NCI-H187 (cell line): Measurements from ENCODE around the gene AKR1B1.

ENCODE experiments used
- DNase-seq, 2 experiments: peaks; one replicate each; lab custom pipeline; 2025; lab: John Stamatoyannopoulos, UW

The AKR1B1 gene

GRCh38 chr7:134444198-134444960 is 14.5 kb downstream of the AKR1B1 start:
- no peak for DNase-seq

DNA sequence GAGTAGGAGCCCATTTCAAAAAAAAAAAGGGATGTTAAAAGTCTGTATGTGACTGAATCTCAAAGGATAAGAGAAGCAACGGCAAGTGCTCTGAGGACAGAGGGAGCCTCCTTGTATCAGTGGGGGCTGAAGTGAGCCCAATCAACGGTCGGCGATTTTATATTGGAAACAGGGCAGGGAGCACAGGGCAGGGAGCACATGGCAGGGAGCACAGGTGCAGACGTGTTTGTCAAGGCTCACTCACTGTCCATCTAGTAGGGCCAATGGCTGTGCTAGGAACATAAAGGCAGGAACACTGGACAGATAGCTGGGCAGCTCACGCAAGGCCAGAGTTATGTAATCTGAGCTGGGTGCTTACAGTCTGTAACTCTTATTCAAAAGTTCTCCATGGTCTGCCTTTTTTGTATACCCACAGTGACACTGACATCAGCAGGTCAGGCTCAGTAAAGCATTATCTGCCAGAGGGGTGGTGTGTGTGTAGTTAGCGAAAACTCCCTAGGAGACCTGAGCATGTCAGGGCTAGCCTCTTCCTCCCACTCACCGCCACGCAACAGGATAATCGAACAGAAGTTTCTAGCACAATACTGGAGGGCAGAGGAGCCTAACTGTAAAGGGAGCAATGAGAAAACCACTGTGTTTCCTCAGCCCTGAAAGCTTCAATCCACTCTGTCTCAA is 15.4 kb downstream of the AKR1B1 start:
- no peak for DNase-seq

DNA sequence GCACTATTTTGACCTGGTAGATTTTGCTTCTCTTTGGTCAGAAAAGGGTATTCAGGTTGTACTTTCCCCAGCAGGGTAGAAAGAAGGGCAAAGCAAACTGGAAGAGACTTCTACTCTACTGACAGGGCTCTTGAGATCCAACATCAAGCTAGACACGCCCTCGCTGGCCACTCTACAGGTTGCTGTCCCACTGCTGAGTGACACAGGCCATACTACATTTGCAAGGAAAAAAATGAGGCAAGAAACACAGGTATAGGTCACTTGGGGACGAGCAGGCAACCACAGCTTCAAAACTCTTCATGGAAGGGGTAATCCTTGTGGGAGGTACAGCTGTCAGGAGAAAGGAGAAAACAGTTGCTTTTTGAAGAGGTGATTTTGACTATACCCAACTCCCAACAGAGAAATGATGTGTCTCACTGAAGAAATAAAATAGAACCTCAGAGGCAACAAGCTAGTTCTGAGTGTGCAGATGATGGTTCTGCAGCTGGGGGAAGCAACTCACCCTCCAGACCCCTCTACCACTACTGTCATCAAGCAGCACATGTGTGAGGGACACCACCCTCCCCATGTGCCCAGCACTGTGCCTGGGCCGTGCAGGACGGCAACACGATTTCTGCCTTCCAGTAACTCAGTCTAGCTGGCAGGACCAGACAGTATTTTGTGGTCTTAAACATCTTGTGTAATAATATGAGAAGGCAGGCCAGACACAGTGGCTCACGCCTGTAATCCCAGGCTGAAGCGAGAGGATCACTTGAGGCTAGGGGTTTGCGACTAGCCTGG is 16.3 kb downstream of the AKR1B1 start:
- DNase-seq, result no peak

- DNase-seq, result no peak
Observed at GRCh38 chr7:134441264-134441663, 17.6 kb downstream of the AKR1B1 start.

DNA sequence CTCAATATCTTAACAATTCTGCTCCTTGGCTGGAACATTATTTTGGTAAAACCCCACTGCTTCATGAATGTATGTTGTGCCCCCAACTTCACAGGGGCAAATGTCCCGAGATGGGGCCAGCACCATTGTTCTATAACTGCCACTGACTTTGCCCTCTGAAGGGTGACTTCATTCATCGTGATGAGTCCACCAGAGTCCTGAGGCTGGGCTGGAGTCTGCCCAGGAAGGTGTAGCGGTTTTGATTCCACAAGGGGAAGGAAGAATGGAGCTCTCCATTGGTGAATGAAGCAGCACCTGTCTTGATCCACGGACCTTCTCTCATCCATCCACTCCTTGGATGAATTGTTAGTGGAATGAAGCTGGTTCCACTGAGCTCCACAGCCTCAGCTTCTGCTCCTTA is 18.4 kb downstream of the AKR1B1 start:
- DNase-seq, result no peak

DNA sequence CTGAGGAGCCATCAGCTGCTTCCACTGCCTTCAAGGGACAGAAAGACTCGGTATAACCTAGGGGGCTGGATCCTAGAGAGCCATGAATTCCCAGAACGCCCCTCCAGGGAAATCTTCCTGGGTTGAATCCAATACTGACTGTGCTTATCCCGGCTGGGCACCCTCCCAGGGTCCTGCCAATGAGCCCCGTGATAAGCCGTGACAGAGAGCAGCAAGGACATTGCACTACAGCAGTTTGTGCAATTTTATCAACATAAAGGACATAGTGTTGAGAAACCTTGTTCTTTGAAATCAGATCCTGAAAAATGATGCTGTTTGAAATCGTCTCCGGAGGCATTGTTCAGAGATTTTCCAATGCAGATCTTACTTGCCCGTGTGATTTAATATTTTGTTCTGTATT is 18.8 kb downstream of the AKR1B1 start:
- no peak for DNase-seq

DNA sequence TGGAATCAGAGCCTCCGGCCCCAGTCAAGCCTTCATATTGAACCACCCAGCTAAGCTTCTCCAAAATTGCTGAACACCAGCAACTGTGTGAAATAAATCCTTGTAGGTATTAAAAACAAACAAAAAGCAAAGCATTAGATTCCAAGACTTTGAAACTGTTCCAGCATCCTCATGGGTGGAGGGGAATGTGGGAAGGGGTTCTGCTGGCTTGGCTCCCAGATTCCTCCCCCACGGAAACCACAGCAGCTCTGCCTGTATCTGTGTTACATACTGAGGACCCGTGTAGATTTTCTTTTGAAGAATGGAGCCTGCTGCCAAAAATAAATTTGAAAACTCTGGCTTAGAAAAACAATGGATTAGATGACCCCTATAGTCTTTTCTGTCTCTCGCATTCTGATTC is 20.0 kb downstream of the AKR1B1 start:
- no peak for DNase-seq

GRCh38 chr7:134435161-134435920 is 23.6 kb downstream of the AKR1B1 start:
- no peak for DNase-seq

DNA sequence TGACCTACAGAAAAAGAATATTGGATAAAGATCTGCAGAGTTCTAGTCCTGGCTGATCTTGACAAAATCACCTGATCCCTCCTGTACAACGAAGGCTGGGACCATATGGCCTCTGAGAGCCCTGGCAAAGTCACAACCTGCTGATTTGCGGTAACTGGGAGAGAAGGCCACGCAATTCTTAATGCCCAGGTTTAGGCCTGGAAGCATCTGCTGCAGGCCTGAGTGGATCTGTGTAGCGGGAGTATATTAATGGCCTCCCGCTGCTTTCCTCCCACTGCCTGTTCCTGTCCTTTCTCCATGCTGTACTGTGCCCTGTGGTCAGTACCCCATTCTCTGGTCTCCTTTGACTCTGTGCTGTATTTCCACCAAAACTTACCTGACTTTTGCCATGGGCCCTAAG is 24.2 kb downstream of the AKR1B1 start:
- no peak for DNase-seq

GRCh38 chr7:134433430-134433829 is 25.5 kb downstream of the AKR1B1 start:
- no peak for DNase-seq

- DNase-seq, result peak; percentile 71 to 96
Observed at GRCh38 chr7:134432296-134433152, 26.4 kb downstream of the AKR1B1 start.

DNA sequence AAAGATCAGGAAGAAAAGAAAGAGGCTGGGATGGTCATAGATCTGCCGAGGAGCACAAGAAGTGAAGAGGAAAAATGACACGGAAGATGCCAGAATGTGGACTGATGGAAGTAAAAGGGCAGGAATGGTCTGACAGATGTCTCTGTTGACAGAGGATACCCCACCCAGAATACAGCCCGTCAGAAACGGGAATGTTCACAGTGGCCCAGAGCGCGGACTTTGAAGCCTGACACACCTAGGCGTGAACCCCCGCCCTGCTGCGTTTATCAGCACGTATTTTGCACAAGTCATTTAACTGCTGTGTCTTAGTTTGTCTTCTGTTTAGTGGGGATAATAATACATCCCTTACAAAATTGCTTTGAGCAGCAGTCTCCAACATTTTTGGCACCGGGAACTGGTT is 27.1 kb downstream of the AKR1B1 start:
- no peak for DNase-seq

- no peak for DNase-seq
Observed at GRCh38 chr7:134429481-134429880, 29.4 kb downstream of the AKR1B1 start.

- no peak for DNase-seq
Observed at GRCh38 chr7:134428942-134429341, 30.0 kb downstream of the AKR1B1 start.

- no peak for DNase-seq
Observed at GRCh38 chr7:134427896-134428295, 31.0 kb downstream of the AKR1B1 start.

- no peak for DNase-seq
Observed at GRCh38 chr7:134425777-134426176, 33.1 kb downstream of the AKR1B1 start.

GRCh38 chr7:134422638-134423037 is 36.3 kb downstream of the AKR1B1 start:
- DNase-seq, result no peak

DNA sequence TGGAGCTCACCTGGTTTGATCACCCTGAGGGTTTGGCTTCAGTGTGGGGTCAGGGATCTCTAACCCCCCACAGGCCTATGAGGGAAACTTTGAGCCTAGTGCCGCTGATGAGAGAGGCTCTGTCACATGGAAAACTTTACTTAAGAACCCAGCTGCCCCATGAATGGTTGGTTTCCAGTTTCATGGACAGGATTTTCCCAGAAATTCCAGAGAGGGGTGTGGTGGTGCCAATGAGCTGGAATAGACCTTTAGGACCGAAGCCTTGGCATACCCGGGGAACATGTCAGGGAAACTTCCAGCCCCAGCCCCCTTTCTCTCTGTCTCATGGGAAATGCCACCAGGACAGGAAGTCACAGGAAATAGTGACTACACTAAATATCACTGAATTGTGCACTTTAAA is 36.9 kb downstream of the AKR1B1 start:
- no peak for DNase-seq

- peak in 1 of 2 experiments; percentile 12 for DNase-seq
Observed at GRCh38 chr7:134420424-134421125, 38.3 kb downstream of the AKR1B1 start.

DNA sequence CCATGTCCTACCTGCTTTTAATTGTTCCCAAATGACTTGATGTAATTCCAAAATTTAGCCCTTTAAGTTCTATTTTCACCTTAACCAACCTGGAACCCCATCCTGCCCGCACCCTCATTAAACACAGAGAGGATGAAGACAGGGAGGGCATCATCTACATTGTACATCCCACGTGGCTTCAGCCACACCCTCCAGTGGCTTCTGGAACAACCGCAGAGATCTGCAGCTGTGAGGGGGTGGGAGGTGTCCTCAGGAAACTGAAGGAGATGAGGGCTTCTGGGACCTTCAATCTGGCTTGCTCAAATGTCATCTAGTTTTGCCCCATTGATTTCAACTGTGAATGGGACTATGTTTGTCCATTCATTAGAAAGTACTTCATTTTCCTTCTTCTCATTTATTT is 39.0 kb downstream of the AKR1B1 start:
- DNase-seq, result no peak

GRCh38 chr7:134419085-134419484 is 39.8 kb downstream of the AKR1B1 start:
- no peak for DNase-seq
